Parathyroid adenoma (tissue), 2 donors: ENCODE data around the gene KCTD3.

ENCODE experiments used
- H2AFZ ChIP-seq: fragments of 300-600 bp; sonication (generic); one replicate; pipeline ENCODE4 v1.7.0; 2017; ENCODE audit warnings: antibody characterized with exemption, mild to moderate bottlenecking
- H3K27ac ChIP-seq: fragments of 300-600 bp; sonication (generic); one replicate; pipeline ENCODE4 v1.7.0; 2017
- H3K27me3 ChIP-seq: fragments of 300-600 bp; sonication (generic); one replicate; pipeline ENCODE4 v1.7.0; 2017; ENCODE audit warnings: low read length; ENCODE audit not compliant: control insufficient read depth, insufficient read depth
- H3K36me3 ChIP-seq: fragments of 300-600 bp; sonication (generic); one replicate; pipeline ENCODE4 v1.7.0; 2017; ENCODE audit warnings: low read length; ENCODE audit not compliant: control insufficient read depth, insufficient read depth
- H3K4me1 ChIP-seq: fragments of 300-600 bp; sonication (generic); one replicate; pipeline ENCODE4 v1.7.0; 2017; ENCODE audit warnings: control low read depth
- H3K4me2 ChIP-seq: fragments of 300-600 bp; sonication (generic); one replicate; pipeline ENCODE4 v1.7.0; 2017; ENCODE audit warnings: low read length
- H3K4me3 ChIP-seq: fragments of 300-600 bp; sonication (generic); one replicate; pipeline ENCODE4 v1.7.0; 2017; ENCODE audit warnings: low read depth, low read length
- H3K79me2 ChIP-seq: fragments of 300-600 bp; sonication (generic); one replicate; pipeline ENCODE4 v1.7.0; 2017; ENCODE audit warnings: control low read depth
- H3K9ac ChIP-seq: fragments of 300-600 bp; sonication (generic); one replicate; pipeline ENCODE4 v1.7.0; 2017; ENCODE audit warnings: mild to moderate bottlenecking
- H3K9me3 ChIP-seq: fragments of 300-600 bp; sonication (generic); one replicate; pipeline ENCODE4 v1.7.0; 2017; ENCODE audit warnings: low read length; ENCODE audit not compliant: control insufficient read depth
- TF ChIP-seq, protein P1 (sequence below): fragments of 300-600 bp; sonication (generic); IDR thresholded peaks from one replicate; pipeline ENCODE4 v1.7.0; 2017; ENCODE audit warnings: antibody characterized with exemption, mild to moderate bottlenecking
- donor health status: primary hyperparathyroidism.

The KCTD3 gene

DNA sequence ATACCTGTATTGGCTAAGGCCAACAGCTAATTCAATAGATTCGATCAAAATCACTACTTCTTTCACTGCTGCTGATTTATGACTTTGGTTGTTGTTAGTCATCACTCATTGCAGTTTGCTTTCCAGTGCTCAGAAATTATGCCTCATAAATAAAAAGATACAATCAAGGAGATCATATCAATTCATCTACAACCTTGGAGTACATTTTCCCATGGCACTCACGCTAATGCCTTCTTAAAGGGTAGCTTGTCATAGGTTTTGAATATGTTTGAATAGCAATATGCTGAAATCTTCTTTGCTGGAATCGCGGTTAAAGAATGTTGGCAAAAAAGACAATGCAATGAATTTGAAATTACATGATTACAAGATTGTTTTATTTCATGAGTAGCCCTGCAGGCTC lies 89.9 kb downstream of the KCTD3 start:
- Histone ChIP-seq H2AFZ (no peak overlapping the region), H3K4me3 (no peak overlapping the region), H3K27me3 (no peaks in the 10 kb centered on the region), H3K36me3 (no peaks in the 10 kb centered on the region), H3K79me2 (no peaks in the 10 kb centered on the region), H3K9ac (no peak overlapping the region), H3K27ac (no peak overlapping the region), H3K4me1 (no peaks in the 10 kb centered on the region), H3K4me2 (no peak overlapping the region), H3K9me3 (no peaks in the 10 kb centered on the region)
- TF ChIP-seq, protein P1, sequence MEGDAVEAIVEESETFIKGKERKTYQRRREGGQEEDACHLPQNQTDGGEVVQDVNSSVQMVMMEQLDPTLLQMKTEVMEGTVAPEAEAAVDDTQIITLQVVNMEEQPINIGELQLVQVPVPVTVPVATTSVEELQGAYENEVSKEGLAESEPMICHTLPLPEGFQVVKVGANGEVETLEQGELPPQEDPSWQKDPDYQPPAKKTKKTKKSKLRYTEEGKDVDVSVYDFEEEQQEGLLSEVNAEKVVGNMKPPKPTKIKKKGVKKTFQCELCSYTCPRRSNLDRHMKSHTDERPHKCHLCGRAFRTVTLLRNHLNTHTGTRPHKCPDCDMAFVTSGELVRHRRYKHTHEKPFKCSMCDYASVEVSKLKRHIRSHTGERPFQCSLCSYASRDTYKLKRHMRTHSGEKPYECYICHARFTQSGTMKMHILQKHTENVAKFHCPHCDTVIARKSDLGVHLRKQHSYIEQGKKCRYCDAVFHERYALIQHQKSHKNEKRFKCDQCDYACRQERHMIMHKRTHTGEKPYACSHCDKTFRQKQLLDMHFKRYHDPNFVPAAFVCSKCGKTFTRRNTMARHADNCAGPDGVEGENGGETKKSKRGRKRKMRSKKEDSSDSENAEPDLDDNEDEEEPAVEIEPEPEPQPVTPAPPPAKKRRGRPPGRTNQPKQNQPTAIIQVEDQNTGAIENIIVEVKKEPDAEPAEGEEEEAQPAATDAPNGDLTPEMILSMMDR = no peak

DNA sequence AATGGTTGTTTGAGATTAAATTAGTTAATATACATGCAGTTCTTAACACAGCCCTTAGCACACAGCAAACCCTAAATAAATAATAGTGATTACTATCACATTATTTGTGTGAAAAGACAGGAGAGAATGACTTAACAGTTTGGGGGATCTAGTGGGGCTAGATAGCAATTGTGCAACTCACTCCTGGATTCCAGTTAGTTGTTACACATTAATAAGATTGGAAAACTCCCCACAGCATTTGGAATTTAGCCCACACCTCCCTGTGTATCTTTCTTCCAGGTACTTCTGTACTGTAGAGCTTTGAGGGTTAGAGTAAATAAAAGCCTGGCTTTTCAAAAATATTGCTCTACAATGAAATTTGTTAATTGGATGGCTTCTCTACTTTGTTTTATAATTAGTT lies 93.2 kb downstream of the KCTD3 start:
- Histone ChIP-seq H3K36me3 (no peaks in the 10 kb centered on the region), H3K4me3 (no peak overlapping the region), H3K4me2 (no peak overlapping the region), H3K27ac (no peak overlapping the region), H2AFZ (no peak overlapping the region), H3K79me2 (no peaks in the 10 kb centered on the region), H3K9me3 (no peaks in the 10 kb centered on the region), H3K4me1 (no peaks in the 10 kb centered on the region), H3K27me3 (no peaks in the 10 kb centered on the region), H3K9ac (no peak overlapping the region)
- TF ChIP-seq, protein P1 = no peak

DNA sequence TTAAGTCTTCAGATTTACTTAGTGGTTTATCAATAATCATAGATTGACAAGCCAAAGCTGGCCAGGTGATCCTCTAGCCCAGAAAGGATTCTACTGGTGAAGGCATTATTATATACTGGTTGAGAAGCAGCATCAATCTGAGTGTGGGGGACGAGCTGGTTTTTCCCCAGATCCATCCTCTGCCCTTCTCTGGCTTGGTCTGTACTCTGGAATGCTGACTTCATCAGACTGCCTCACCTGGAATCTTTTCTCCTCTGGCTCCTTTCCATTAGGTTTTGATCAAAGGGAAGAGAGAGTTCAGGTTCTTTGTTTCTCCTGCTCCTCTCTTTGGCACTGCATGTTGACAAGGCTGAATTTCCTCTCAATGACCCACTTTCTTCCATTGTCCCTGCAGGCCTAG lies 93.9 kb downstream of the KCTD3 start:
- H3K27ac ChIP-seq = no peak overlapping the region
- no peaks in the 10 kb centered on the region for H3K36me3 ChIP-seq
- TF ChIP-seq, protein P1 = no peak
- H3K4me1 ChIP-seq = no peaks in the 10 kb centered on the region
- no peak overlapping the region for H3K9ac ChIP-seq
- no peak overlapping the region for H2AFZ ChIP-seq
- H3K79me2 ChIP-seq = no peaks in the 10 kb centered on the region
- no peaks in the 10 kb centered on the region for H3K27me3 ChIP-seq
- no peak overlapping the region for H3K4me3 ChIP-seq
- no peaks in the 10 kb centered on the region for H3K9me3 ChIP-seq
- no peak overlapping the region for H3K4me2 ChIP-seq

DNA sequence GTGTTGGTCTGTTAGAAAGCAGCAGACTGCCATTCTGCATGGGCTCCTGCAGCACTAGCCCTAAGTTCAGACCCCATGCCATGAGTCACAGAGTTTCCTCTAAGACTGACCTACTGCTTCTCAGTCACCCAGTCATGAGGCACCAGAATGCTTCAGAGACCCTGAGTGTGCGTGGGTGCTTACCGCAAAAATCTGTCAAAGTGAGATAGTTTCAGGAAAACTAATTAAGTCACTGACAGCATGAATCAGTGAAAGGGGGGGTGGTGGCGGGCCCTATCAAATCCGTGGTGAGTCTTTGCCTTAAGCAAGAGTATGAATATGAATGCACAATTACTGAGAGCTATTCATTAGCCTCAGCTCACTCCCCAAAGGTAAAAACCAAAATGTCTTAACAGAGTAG lies 98.1 kb downstream of the KCTD3 start:
- no peaks in the 10 kb centered on the region for H3K79me2 ChIP-seq
- H2AFZ ChIP-seq = no peak overlapping the region
- no peaks in the 10 kb centered on the region for H3K27me3 ChIP-seq
- no peak overlapping the region for H3K4me2 ChIP-seq
- H3K36me3 ChIP-seq = no peaks in the 10 kb centered on the region
- H3K4me1 ChIP-seq = no peaks in the 10 kb centered on the region
- TF ChIP-seq, protein P1 = no peak
- no peak overlapping the region for H3K27ac ChIP-seq
- no peak overlapping the region for H3K4me3 ChIP-seq
- H3K9me3 ChIP-seq = no peaks in the 10 kb centered on the region
- H3K9ac ChIP-seq = no peak overlapping the region

DNA sequence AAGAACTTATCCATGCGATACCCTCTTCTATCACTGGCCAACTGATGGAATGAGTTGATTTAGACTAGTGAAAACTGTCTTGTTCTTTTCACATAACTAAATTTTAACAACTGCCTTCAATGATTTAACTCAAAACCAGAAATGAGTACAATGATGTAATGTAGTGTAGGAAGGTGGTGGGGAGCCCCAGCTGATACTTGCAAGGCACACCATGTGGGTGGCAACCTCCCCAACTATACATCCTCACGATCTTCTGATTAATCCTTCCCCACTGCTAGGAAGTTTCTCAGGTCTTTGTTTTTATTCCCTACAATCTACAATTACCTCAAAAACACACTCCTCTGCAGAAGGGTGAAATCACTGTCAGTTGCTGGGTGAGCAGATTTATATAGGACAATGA lies 100.7 kb downstream of the KCTD3 start:
- Histone ChIP-seq H3K36me3 (no peaks in the 10 kb centered on the region), H3K27ac (no peak overlapping the region), H3K79me2 (no peaks in the 10 kb centered on the region), H3K9me3 (no peaks in the 10 kb centered on the region), H2AFZ (no peak overlapping the region), H3K9ac (no peak overlapping the region), H3K4me1 (no peaks in the 10 kb centered on the region), H3K4me2 (no peak overlapping the region), H3K4me3 (no peak overlapping the region), H3K27me3 (no peaks in the 10 kb centered on the region)
- TF ChIP-seq, protein P1 = no peak
